Prostate gland (tissue), 2 donors: ENCODE results near the gene DLG2. TPM values are rescaled to one million over a fixed set of nuclear protein-coding genes. Genes with fewer than 3 reads are reported as not detected.
"Not testable (repeated sequence)": the region's sequence is repeated elsewhere in the genome, so short reads cannot be mapped to it uniquely, and the experiment has no call there.

Source experiments
- DNase-seq: peaks from one replicate; pipeline ENCODE4 v3.0.0-alpha.2; 2019; ENCODE audit warnings: low spot score
- H3K27ac ChIP-seq, 2 donors: fragments of 200-600 bp; sonication (generic); 2 replicates each; pipeline ENCODE4 v1.5.1; 2017 to 2019
- H3K27me3 ChIP-seq: fragments of 200-600 bp; sonication (generic); replicated peaks from 2 replicates; pipeline ENCODE4 v1.5.1; 2019; ENCODE audit not compliant: insufficient read depth
- H3K36me3 ChIP-seq, 2 donors: fragments of 200-600 bp; sonication (generic); 1 replicate in 1 of 2; 2 replicates in 1 of 2; pipeline versions ENCODE4 v1.5.1 to v1.8.1; 2017 to 2019
- H3K4me1 ChIP-seq: fragments of 200-600 bp; sonication (generic); replicated peaks from 2 replicates; pipeline ENCODE4 v1.5.1; 2019
- H3K4me3 ChIP-seq, 2 donors: fragments of 200-600 bp; sonication (generic); 2 replicates each; pipeline ENCODE4 v1.5.1; 2017 to 2019
- H3K9me3 ChIP-seq: fragments of 200-600 bp; sonication (generic); 2 replicates; pipeline ENCODE4 v1.5.1; 2017
- POLR2A ChIP-seq: fragments of 450-650 bp; IDR thresholded peaks from one replicate; pipeline ENCODE4 v1.6.1; 2016; ENCODE audit warnings: antibody characterized with exemption, mild to moderate bottlenecking
- POLR2AphosphoS5 ChIP-seq: sonication (generic); formaldehyde crosslinking; IDR thresholded peaks from one replicate; pipeline ENCODE4 v1.6.1; 2017; ENCODE audit warnings: antibody characterized with exemption
- WGBS: methylation state at CpG from one replicate; pipeline ENCODE4 v1.1.5; 2018; 5-methylcytosine and 5-hydroxymethylcytosine counted together
- intact Hi-C: fragments of 100-400 bp; cut with DNase I; formaldehyde crosslinking; loops from one replicate; pipeline ENCODE4 v1.14.2; 2022
- total RNA-seq, 2 donors: library from RNA; depleted of rRNA; stranded (reverse); fragments of >200 nt; gene quantifications; one replicate each; pipeline ENCODE4 v1.1.0, GENCODE V29; 2016
- TF ChIP-seq, protein P1 (sequence below), 4 experiments: fragments of 200-600 bp in 2 of 4; fragments of 450-650 bp in 2 of 4; sonication (generic) in 2 of 4; IDR thresholded peaks; 1 replicate in 3 of 4; 2 replicates in 1 of 4; pipeline ENCODE4 v1.5.1; 2016 to 2019; ENCODE audit warnings: antibody characterized with exemption in 4 of 4, mild to moderate bottlenecking in 2 of 4, moderate library complexity in 2 of 4

DLG2 gene
- total RNA-seq, 2 donors from 2014 or later: 9.8 to 16.2 TPM

DNA sequence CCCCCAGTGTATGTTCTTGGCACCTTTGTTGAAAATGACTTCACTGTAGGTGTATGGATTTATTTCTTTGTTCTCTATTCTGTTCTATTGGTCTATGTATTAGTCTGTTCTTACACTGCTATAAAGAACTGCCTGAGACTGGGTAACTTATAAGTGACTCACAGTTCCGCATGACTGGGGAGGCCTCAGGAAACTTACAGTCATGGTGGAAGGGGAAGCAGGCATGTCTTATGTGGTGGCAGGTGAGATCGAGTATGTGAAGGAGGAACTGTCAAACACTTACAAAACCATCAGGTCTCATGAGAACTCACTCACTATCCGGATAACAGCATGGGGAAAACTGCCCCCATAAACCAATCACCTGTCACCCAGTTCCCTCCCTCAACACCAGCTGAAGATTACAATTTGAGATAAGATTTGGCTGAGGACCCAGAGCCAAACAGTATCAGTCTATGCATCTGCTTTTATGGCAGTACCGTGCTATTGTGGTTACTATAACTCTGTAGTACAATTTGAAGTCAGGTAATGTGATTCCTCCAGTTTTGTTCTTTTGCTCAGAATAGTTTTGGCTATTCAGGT is 836.2 kb downstream of the DLG2 start:
- no peak for TF ChIP-seq POLR2A
- TF ChIP-seq, protein P1, sequence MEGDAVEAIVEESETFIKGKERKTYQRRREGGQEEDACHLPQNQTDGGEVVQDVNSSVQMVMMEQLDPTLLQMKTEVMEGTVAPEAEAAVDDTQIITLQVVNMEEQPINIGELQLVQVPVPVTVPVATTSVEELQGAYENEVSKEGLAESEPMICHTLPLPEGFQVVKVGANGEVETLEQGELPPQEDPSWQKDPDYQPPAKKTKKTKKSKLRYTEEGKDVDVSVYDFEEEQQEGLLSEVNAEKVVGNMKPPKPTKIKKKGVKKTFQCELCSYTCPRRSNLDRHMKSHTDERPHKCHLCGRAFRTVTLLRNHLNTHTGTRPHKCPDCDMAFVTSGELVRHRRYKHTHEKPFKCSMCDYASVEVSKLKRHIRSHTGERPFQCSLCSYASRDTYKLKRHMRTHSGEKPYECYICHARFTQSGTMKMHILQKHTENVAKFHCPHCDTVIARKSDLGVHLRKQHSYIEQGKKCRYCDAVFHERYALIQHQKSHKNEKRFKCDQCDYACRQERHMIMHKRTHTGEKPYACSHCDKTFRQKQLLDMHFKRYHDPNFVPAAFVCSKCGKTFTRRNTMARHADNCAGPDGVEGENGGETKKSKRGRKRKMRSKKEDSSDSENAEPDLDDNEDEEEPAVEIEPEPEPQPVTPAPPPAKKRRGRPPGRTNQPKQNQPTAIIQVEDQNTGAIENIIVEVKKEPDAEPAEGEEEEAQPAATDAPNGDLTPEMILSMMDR (IDR thresholded peaks at IDR 0.05): no peak
- no peak for TF ChIP-seq POLR2AphosphoS5
- Histone ChIP-seq H3K9me3 (no peaks in the 10 kb centered on the region), H3K4me3 (no peak overlapping the region), H3K27me3 (no peaks in the 10 kb centered on the region), H3K4me1 (no peaks in the 10 kb centered on the region), H3K36me3 (no peaks in the 10 kb centered on the region), H3K27ac (no peak overlapping the region)
- intact Hi-C loops: no loop called here
- WGBS: 30% methylated on average over 4 of the region's 4 CpGs
- DNase-seq: no peak

DNA sequence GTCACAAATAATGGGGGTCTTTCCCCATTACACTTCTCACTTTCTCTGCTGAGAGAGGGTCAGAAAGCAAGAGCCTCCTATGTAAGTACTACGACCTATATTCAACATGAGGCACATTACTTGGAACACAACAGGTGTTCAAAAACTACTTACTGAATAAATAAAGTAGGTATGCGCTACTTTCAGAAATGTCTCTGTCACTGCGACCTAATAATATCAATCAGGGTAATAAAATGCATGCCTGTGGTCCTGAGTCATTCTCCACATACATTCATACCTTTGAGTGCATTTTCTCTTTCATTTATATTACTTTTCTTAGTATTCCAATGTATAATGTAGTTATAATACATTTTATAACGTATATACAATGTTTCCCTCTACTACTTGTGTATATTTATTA is 838.9 kb downstream of the DLG2 start:
- no peak overlapping the region for H3K4me3 ChIP-seq
- H3K27me3 ChIP-seq: no peaks in the 10 kb centered on the region
- no peaks in the 10 kb centered on the region for H3K36me3 ChIP-seq
- 53% methylated on average over 4 of the region's 4 CpGs for WGBS
- no peaks in the 10 kb centered on the region for H3K4me1 ChIP-seq
- no peaks in the 10 kb centered on the region for H3K9me3 ChIP-seq
- H3K27ac ChIP-seq: no peak overlapping the region
- DNase-seq: no peak
- no peak for TF ChIP-seq POLR2A
- intact Hi-C loops: no loop called here

DNA sequence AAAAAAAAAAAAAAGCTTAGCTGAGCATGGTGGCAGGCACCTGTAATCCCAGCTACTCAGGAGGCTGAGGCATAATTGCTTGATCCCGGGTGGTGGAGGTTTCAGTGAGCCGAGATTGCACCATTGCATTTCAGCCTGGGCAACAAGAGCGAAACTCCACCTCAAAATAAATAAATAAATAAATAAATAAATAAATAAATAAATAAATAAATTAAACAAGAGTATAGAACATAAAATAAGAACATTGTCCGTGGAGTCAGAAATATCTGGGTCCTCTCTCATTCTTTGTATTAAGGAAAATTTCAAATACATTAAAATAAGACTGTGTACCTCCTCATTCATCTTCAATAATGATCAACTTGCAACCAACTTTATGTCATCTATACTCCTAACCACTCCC is 843.0 kb downstream of the DLG2 start:
- H3K27me3 ChIP-seq, H3K36me3 ChIP-seq, intact Hi-C loops, H3K4me1 ChIP-seq, H3K27ac ChIP-seq, DNase-seq, H3K9me3 ChIP-seq, H3K4me3 ChIP-seq: not testable (repeated sequence)
- WGBS: 99% methylated on average over 4 of the region's 4 CpGs

DNA sequence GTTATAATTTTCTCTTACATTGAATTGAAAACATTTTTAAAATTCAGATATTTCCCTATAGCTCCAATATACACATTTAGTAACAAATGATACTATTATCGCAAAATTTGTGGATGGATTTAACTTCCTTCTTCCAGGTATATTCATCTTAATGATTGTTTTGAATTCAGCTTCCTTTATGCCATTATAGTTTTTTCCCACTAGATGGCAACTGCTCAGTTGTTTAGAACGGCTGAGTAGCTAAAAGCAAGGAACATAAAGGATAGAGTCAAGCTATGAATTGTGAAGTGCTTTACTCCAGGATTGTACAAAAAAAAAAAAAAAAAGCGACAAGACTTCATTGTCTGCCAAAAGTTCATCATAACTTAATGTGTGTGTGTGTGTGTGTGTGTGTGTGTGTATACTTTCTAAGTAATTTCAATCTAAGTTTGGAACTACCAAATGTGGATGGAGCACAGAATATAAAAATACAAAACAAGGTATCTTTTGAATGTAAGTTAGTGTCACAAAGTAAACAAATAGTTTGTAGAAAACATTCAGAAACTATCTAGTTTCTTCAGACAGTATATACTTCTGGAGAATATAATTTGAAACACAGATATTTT is 846.4 kb downstream of the DLG2 start:
- TF ChIP-seq, protein P1 (IDR thresholded peaks at IDR 0.05): peak in 2 of 4 experiments; percentile 11 to 46
- no peak for TF ChIP-seq POLR2A
- H3K27ac ChIP-seq: no peak overlapping the region
- DNase-seq: no peak
- no peaks in the 10 kb centered on the region for H3K9me3 ChIP-seq
- H3K27me3 ChIP-seq: no peaks in the 10 kb centered on the region
- H3K36me3 ChIP-seq: no peaks in the 10 kb centered on the region
- H3K4me1 ChIP-seq: no peaks in the 10 kb centered on the region
- intact Hi-C loops: no loop called here
- H3K4me3 ChIP-seq: no peak overlapping the region
- 18% methylated on average over 3 of the region's 3 CpGs for WGBS

DNA sequence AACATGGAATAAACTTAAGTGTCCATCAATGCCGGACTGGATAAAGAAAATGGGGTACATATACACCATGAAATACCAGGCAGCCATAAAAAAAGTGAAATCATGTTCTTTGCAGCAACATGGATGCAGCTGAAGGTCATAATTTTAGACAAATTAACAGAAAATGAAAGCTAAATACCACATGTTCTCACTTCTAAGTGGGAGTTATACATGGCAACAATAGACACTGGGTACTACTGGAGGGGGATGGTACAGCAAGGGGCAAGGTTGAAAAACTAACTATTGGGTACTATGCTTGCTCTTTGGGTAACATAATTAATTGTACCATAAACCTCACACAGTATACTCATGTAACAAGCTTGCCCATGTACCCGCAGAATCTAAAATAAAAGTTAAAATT is 851.6 kb downstream of the DLG2 start:
- no peak for DNase-seq
- H3K4me3 ChIP-seq: no peak overlapping the region
- no peaks in the 10 kb centered on the region for H3K36me3 ChIP-seq
- intact Hi-C loops: no loop called here
- TF ChIP-seq POLR2A: no peak
- TF ChIP-seq, protein P1 (IDR thresholded peaks at IDR 0.05): no peak
- TF ChIP-seq POLR2AphosphoS5: no peak
- no peaks in the 10 kb centered on the region for H3K9me3 ChIP-seq
- no peak overlapping the region for H3K27ac ChIP-seq
- WGBS: 93% methylated on average over 2 of the region's 2 CpGs
- no peaks in the 10 kb centered on the region for H3K4me1 ChIP-seq
- no peaks in the 10 kb centered on the region for H3K27me3 ChIP-seq

DNA sequence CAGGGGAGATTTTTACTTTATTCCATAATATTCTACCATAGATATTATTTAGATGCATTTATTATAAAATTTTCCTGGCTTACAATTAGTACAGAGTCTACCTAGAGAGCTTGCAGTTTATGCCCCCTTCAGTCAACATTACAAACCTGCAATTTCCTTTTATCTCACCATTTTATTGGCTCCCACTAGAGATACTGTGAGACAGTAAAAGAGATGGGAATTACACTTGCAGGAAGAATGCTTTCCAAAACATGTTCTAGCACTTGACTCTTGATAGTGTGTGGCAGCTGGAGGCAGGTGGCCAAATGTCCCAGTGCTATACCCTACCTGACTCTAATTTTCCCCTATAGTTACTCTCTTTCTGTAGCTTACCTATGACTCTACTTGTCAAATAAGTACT is 863.2 kb downstream of the DLG2 start:
- Histone ChIP-seq H3K27me3 (no peaks in the 10 kb centered on the region), H3K4me3 (no peak overlapping the region), H3K4me1 (no peaks in the 10 kb centered on the region), H3K9me3 (no peaks in the 10 kb centered on the region), H3K36me3 (no peaks in the 10 kb centered on the region), H3K27ac (no peak overlapping the region)
- no peak for TF ChIP-seq POLR2AphosphoS5
- TF ChIP-seq POLR2A: no peak
- TF ChIP-seq, protein P1 (IDR thresholded peaks at IDR 0.05): no peak
- intact Hi-C loops: no loop called here
- DNase-seq: no peak
